ENCODE results near the gene ZNF627.

The ZNF627 gene

GRCh38 chr19:11554160-11554559, 43.1 kb upstream of the ZNF627 start:
- no peaks in the 10 kb centered on the region for H3K27me3 ChIP-seq (ENCODE audit: insufficient read depth, low read length, poor library complexity)
- no peak overlapping the region for H2AFZ ChIP-seq (ENCODE audit: low read depth, low read length)
- H3K79me2 ChIP-seq (ENCODE audit: insufficient read depth, low read length) = peaks cover 38% of the 10 kb centered on the region
- H4K20me1 ChIP-seq (ENCODE audit: insufficient read depth, low read length) = peaks cover 36% of the 10 kb centered on the region
- H3K27ac ChIP-seq (ENCODE audit: low read length) = no peak overlapping the region
- TF ChIP-seq CTCF (IDR thresholded peaks at IDR 0.05; ENCODE audit: borderline replicate concordance, extremely low read depth, low read length, poor library complexity, severe bottlenecking) = no peak
- no peak for TF ChIP-seq EZH2 (IDR thresholded peaks at IDR 0.05; ENCODE audit: borderline replicate concordance, low read depth, low read length, severe bottlenecking)
- H3K4me1 ChIP-seq (ENCODE audit: insufficient read depth, low read length) = peaks cover 19% of the 10 kb centered on the region
- peaks cover 41% of the 10 kb centered on the region for H3K36me3 ChIP-seq (ENCODE audit: insufficient read depth, low read length)
- no peak overlapping the region for H3K4me3 ChIP-seq (ENCODE audit: low read depth in 1 of 2, low read length in 2 of 2)
- no peak overlapping the region for H3K9ac ChIP-seq (ENCODE audit: low read depth, low read length)
- H3K4me2 ChIP-seq (ENCODE audit: insufficient read depth, low read length) = no peak overlapping the region
- ATAC-seq (ENCODE audit: insufficient read depth, low read depth) = no peak
- no peak for DNase-seq
- no peaks in the 10 kb centered on the region for H3K9me3 ChIP-seq (ENCODE audit: insufficient read depth, low read length, severe bottlenecking)

GRCh38 chr19:11555246-11555645, 42.0 kb upstream of the ZNF627 start:
- H3K4me2 ChIP-seq (ENCODE audit: insufficient read depth, low read length) = no peak overlapping the region
- no peak for TF ChIP-seq EZH2 (IDR thresholded peaks at IDR 0.05; ENCODE audit: borderline replicate concordance, low read depth, low read length, severe bottlenecking)
- TF ChIP-seq CTCF (IDR thresholded peaks at IDR 0.05; ENCODE audit: borderline replicate concordance, extremely low read depth, low read length, poor library complexity, severe bottlenecking) = no peak
- no peak overlapping the region for H3K27ac ChIP-seq (ENCODE audit: low read length)
- H3K4me3 ChIP-seq (ENCODE audit: low read depth in 1 of 2, low read length in 2 of 2) = no peak overlapping the region
- H4K20me1 ChIP-seq (ENCODE audit: insufficient read depth, low read length) = peaks cover 36% of the 10 kb centered on the region
- peaks cover 44% of the 10 kb centered on the region for H3K79me2 ChIP-seq (ENCODE audit: insufficient read depth, low read length)
- H3K9ac ChIP-seq (ENCODE audit: low read depth, low read length) = no peak overlapping the region
- H3K9me3 ChIP-seq (ENCODE audit: insufficient read depth, low read length, severe bottlenecking) = no peaks in the 10 kb centered on the region
- no peaks in the 10 kb centered on the region for H3K27me3 ChIP-seq (ENCODE audit: insufficient read depth, low read length, poor library complexity)
- no peak overlapping the region for H2AFZ ChIP-seq (ENCODE audit: low read depth, low read length)
- H3K4me1 ChIP-seq (ENCODE audit: insufficient read depth, low read length) = peaks cover 24% of the 10 kb centered on the region
- no peak for ATAC-seq (ENCODE audit: insufficient read depth, low read depth)
- DNase-seq = no peak
- peaks cover 41% of the 10 kb centered on the region for H3K36me3 ChIP-seq (ENCODE audit: insufficient read depth, low read length)

GRCh38 chr19:11556634-11557420, 40.5 kb upstream of the ZNF627 start:
- Histone ChIP-seq H3K4me1 (ENCODE audit: insufficient read depth, low read length) (peaks cover 31% of the 10 kb centered on the region), H3K9me3 (ENCODE audit: insufficient read depth, low read length, severe bottlenecking) (no peaks in the 10 kb centered on the region), H3K9ac (ENCODE audit: low read depth, low read length) (no peak overlapping the region), H4K20me1 (ENCODE audit: insufficient read depth, low read length) (peaks cover 36% of the 10 kb centered on the region), H3K4me2 (ENCODE audit: insufficient read depth, low read length) (peak overlapping the region; percentile 85), H2AFZ (ENCODE audit: low read depth, low read length) (no peak overlapping the region), H3K79me2 (ENCODE audit: insufficient read depth, low read length) (peaks cover 44% of the 10 kb centered on the region), H3K27ac (ENCODE audit: low read length) (no peak overlapping the region), H3K27me3 (ENCODE audit: insufficient read depth, low read length, poor library complexity) (no peaks in the 10 kb centered on the region), H3K36me3 (ENCODE audit: insufficient read depth, low read length) (peaks cover 38% of the 10 kb centered on the region), H3K4me3 (ENCODE audit: low read depth in 1 of 2, low read length in 2 of 2) (peak overlapping the region in 1 of 2 experiments; percentile 29; a peak in 1 of 4 replicates)
- ATAC-seq (ENCODE audit: insufficient read depth, low read depth) = no peak
- TF ChIP-seq CTCF (IDR thresholded peaks at IDR 0.05; ENCODE audit: borderline replicate concordance, extremely low read depth, low read length, poor library complexity, severe bottlenecking) = no peak
- TF ChIP-seq EZH2 (IDR thresholded peaks at IDR 0.05; ENCODE audit: borderline replicate concordance, low read depth, low read length, severe bottlenecking) = no peak
- DNase-seq = no peak

Measured in DND-41 (cell line).